IMR-90 (cell line): Measurements from ENCODE around the gene BCAS3. TPM values are rescaled to one million over a fixed set of nuclear protein-coding genes. Genes with fewer than 3 reads are reported as not detected.

ENCODE experiments used
- ATAC-seq: fragments of 200-7000 bp; cut with Tn5 transposase; 2 replicates; pipeline ENCODE4 v1.9.1; 2020; ENCODE audit warnings: low read depth, mild to moderate bottlenecking, moderate library complexity
- BruUV-seq: library from RNA; stranded (reverse); fragments of 400-500 nt; replicated peaks from 2 replicates; lab custom pipeline; 2021; lab: Mats Ljungman, UMichigan
- CTCF ChIA-PET: fragments of 300-600 bp; formaldehyde crosslinking; extraction: SDS; loops from one replicate; lab custom pipeline; 2021; ENCODE audit warnings: antibody characterized with exemption; lab: Yijun Ruan, JAX
- POLR2A ChIA-PET: fragments of 300-600 bp; sonication (Branson Sonifier 250); formaldehyde crosslinking; loops from one replicate; lab custom pipeline; 2022; ENCODE audit warnings: antibody characterized with exemption; ENCODE audit not compliant: unreplicated experiment; lab: Charles Lee
- DNase-seq: peaks from one replicate; pipeline ENCODE4 v3.0.0; 2013
- H2AFZ ChIP-seq: replicated peaks from 2 replicates; pipeline ENCODE3; 2013; ENCODE audit warnings: low read length, mild to moderate bottlenecking; ENCODE audit not compliant: poor library complexity
- H2AK5ac ChIP-seq: 2 replicates; pipeline ENCODE4 v1.6.1; 2013; ENCODE audit warnings: low read depth, low read length, inconsistent platforms
- H2AK9ac ChIP-seq: replicated peaks from 2 replicates; pipeline ENCODE3; 2013; ENCODE audit warnings: mild to moderate bottlenecking, low read depth, low read length, moderate library complexity; ENCODE audit not compliant: poor library complexity
- H2BK120ac ChIP-seq: 2 replicates; pipeline ENCODE4 v1.6.1; 2013; ENCODE audit warnings: low read depth, low read length, inconsistent platforms
- H2BK15ac ChIP-seq: 3 replicates; pipeline ENCODE4 v1.6.1; 2013; ENCODE audit warnings: low read depth, low read length, inconsistent platforms
- H2BK20ac ChIP-seq: 2 replicates; pipeline ENCODE4 v1.6.1; 2013; ENCODE audit warnings: low read depth, mild to moderate bottlenecking, inconsistent platforms, low read length, moderate library complexity
- H2BK5ac ChIP-seq: 2 replicates; pipeline ENCODE4 v1.6.1; 2013; ENCODE audit warnings: mild to moderate bottlenecking, low read depth, low read length, inconsistent platforms; ENCODE audit not compliant: poor library complexity, severe bottlenecking
- H3K14ac ChIP-seq: replicated peaks from 2 replicates; pipeline ENCODE4 v1.6.1; 2013; ENCODE audit warnings: low read depth, low read length, inconsistent platforms
- H3K18ac ChIP-seq: 2 replicates; pipeline ENCODE4 v1.6.1; 2013; ENCODE audit warnings: low read depth, low read length, control low read depth
- H3K23ac ChIP-seq: 2 replicates; pipeline ENCODE4 v1.6.1; 2013; ENCODE audit warnings: low read depth, low read length, inconsistent platforms
- H3K27ac ChIP-seq: 2 replicates; pipeline ENCODE4 v1.5.1; 2013; ENCODE audit warnings: mild to moderate bottlenecking, control low read depth, low read length; ENCODE audit not compliant: insufficient read depth
- H3K27me3 ChIP-seq: 2 replicates; pipeline ENCODE4 v1.6.1; 2013; ENCODE audit warnings: low read length; ENCODE audit not compliant: control insufficient read depth, insufficient read depth
- H3K36me3 ChIP-seq: 2 replicates; pipeline ENCODE4 v1.6.1; 2013; ENCODE audit warnings: low read length, mixed read lengths; ENCODE audit not compliant: control insufficient read depth, insufficient read depth
- H3K4ac ChIP-seq: 2 replicates; pipeline ENCODE4 v1.6.1; 2013; ENCODE audit warnings: low read depth, low read length, inconsistent platforms
- H3K4me1 ChIP-seq: 2 replicates; pipeline ENCODE4 v1.6.1; 2013; ENCODE audit warnings: low read length, mixed read lengths; ENCODE audit not compliant: control insufficient read depth, insufficient read depth
- H3K4me2 ChIP-seq: 2 replicates; pipeline ENCODE4 v1.6.1; 2013; ENCODE audit warnings: low read depth, mild to moderate bottlenecking, control low read depth, low read length, moderate library complexity
- H3K4me3 ChIP-seq: 2 replicates; pipeline ENCODE4 v1.5.1; 2013; ENCODE audit warnings: low read depth, mild to moderate bottlenecking, control low read depth, low read length, moderate library complexity; ENCODE audit not compliant: insufficient read depth
- H3K56ac ChIP-seq: 2 replicates; pipeline ENCODE4 v1.6.1; 2013; ENCODE audit warnings: low read length, inconsistent platforms; ENCODE audit not compliant: insufficient read depth; ENCODE audit errors: extremely low read depth
- H3K79me1 ChIP-seq, 2 experiments: 2 replicates each; pipeline ENCODE4 v1.6.1; 2013; ENCODE audit warnings: low read length in 2 of 2, inconsistent platforms in 1 of 2, low read depth in 1 of 2
- H3K9ac ChIP-seq: 2 replicates; pipeline ENCODE4 v1.6.1; 2013; ENCODE audit warnings: low read depth, low read length, control low read depth
- H3K9me1 ChIP-seq: 2 replicates; pipeline ENCODE4 v1.6.1; 2013; ENCODE audit warnings: low read length, inconsistent platforms; ENCODE audit not compliant: insufficient read depth
- H3K9me3 ChIP-seq: 2 replicates; pipeline ENCODE4 v1.6.1; 2013; ENCODE audit warnings: low read length; ENCODE audit not compliant: control insufficient read depth, insufficient read depth
- H4K20me1 ChIP-seq: 2 replicates; pipeline ENCODE4 v1.6.1; 2013; ENCODE audit warnings: low read length, inconsistent platforms; ENCODE audit not compliant: insufficient read depth
- H4K5ac ChIP-seq: 2 replicates; pipeline ENCODE4 v1.6.1; 2013; ENCODE audit warnings: mild to moderate bottlenecking, low read depth, low read length, control low read depth
- H4K8ac ChIP-seq, 2 experiments: 2 replicates each; pipeline ENCODE4 v1.6.1; 2013; ENCODE audit warnings: low read depth in 2 of 2, low read length in 2 of 2, control low read depth in 1 of 2, inconsistent platforms in 1 of 2
- H4K91ac ChIP-seq: 2 replicates; pipeline ENCODE4 v1.6.1; 2013; ENCODE audit warnings: low read depth, low read length, inconsistent platforms; ENCODE audit not compliant: insufficient read depth
- CHD1 ChIP-seq: IDR thresholded peaks from 2 replicates; pipeline ENCODE4 v1.6.1; 2012; ENCODE audit warnings: low read depth, low read length, improper control_type of control experiment
- FOS ChIP-seq: fragments of 150-350 bp; IDR thresholded peaks from 2 replicates; pipeline ENCODE4 v1.6.1; 2016; ENCODE audit warnings: low read depth, low read length
- NFE2L2 ChIP-seq: fragments of 150-350 bp; IDR thresholded peaks from 2 replicates; pipeline ENCODE4 v1.6.1; 2016; ENCODE audit warnings: low read depth, mild to moderate bottlenecking, low read length
- RCOR1 ChIP-seq: IDR thresholded peaks from 2 replicates; pipeline ENCODE4 v1.6.1; 2012; ENCODE audit warnings: mild to moderate bottlenecking, low read length, improper control_type of control experiment; ENCODE audit not compliant: insufficient replicate concordance
- USF2 ChIP-seq: fragments of 150-350 bp; IDR thresholded peaks from 2 replicates; pipeline ENCODE4 v1.6.1; 2017; ENCODE audit warnings: mild to moderate bottlenecking, antibody characterized with exemption, low read length, low read depth
- dilution Hi-C: fragments of 300-500 bp; cut with HindIII; formaldehyde crosslinking; loops from one replicate; pipeline ENCODE4 v1.14.3; 2018; ENCODE audit warnings: low sequenced_read_pairs; ENCODE audit not compliant: unreplicated experiment
- in situ Hi-C: fragments of 300-500 bp; cut with MboI; formaldehyde crosslinking; loops from 3 replicates; pipeline ENCODE4 v1.14.3; 2019; ENCODE audit warnings: low sequenced_read_pairs, inconsistent platforms, mixed read lengths
- intact Hi-C: fragments of 100-400 bp; cut with micrococcal nuclease; formaldehyde crosslinking; loops from 2 replicates; pipeline ENCODE4 v1.10.0; 2022
- polyA plus RNA-seq, 3 experiments: library from polyadenylated mRNA; depleted of rRNA; stranded (reverse); fragments of >200 nt; gene quantifications; 2 replicates each; pipeline ENCODE4 v1.2.3, GENCODE V29; 2012; ENCODE audit warnings: low replicate concordance in 1 of 3
- total RNA-seq: library from RNA; depleted of rRNA; stranded (reverse); fragments of >200 nt; gene quantifications from 2 replicates; pipeline ENCODE4 v1.2.3, GENCODE V29; 2012

The BCAS3 gene
- total and polyA plus RNA-seq, 2 of the 4 experiments (the other 2 are of a cell fraction) = 6.3 to 27.1 TPM

- no peak overlapping the region for H3K18ac ChIP-seq
- DNase-seq (no peak), ATAC-seq (no peak)
- no peak overlapping the region for H3K4me3 ChIP-seq
- BruUV-seq = no TSS peak
- in situ Hi-C loops (no loop called here), dilution Hi-C loops (no loop called here), intact Hi-C loops (no loop called here)
- H2BK15ac ChIP-seq = no peak overlapping the region
- H3K14ac ChIP-seq = peak overlapping the region; percentile 82; the same call in 1 of the 2 replicates
- H3K36me3 ChIP-seq = no peaks in the 10 kb centered on the region
- no peak overlapping the region for H4K8ac ChIP-seq
- no peak overlapping the region for H3K9ac ChIP-seq
- no peaks in the 10 kb centered on the region for H3K9me3 ChIP-seq
- no peak overlapping the region for H4K5ac ChIP-seq
- no peaks in the 10 kb centered on the region for H3K79me1 ChIP-seq
- ChIA-PET CTCF (no interaction called here), POLR2A (no interaction called here)
- H3K56ac ChIP-seq = no peak overlapping the region
- no peak overlapping the region for H3K4ac ChIP-seq
- no peak overlapping the region for H2AFZ ChIP-seq
- H2BK5ac ChIP-seq = no peak overlapping the region
- H3K27ac ChIP-seq = no peak overlapping the region
- H3K27me3 ChIP-seq = no peaks in the 10 kb centered on the region
- no peaks in the 10 kb centered on the region for H3K4me1 ChIP-seq
- no peaks in the 10 kb centered on the region for H4K20me1 ChIP-seq
- no peak overlapping the region for H2AK5ac ChIP-seq
- H3K23ac ChIP-seq = no peak overlapping the region
- no peak overlapping the region for H3K4me2 ChIP-seq
- no peak overlapping the region for H2AK9ac ChIP-seq
- TF ChIP-seq RCOR1 = no peak
- no peak for TF ChIP-seq USF2
- no peak for TF ChIP-seq CHD1
- TF ChIP-seq NFE2L2 = no peak
- TF ChIP-seq FOS = no peak
- no peak overlapping the region for H4K91ac ChIP-seq
- no peak overlapping the region for H2BK120ac ChIP-seq
- no peaks in the 10 kb centered on the region for H3K9me1 ChIP-seq
- no peak overlapping the region for H2BK20ac ChIP-seq
Observed at GRCh38 chr17:60887614-60888028, 210.0 kb downstream of the BCAS3 start.
